Activated T-helper 17 cell treated with anti-CD3 and anti-CD28 coated beads, Interleukin-2, amount 50 U/mL, for 72 hours (primary cell): ENCODE results near the gene SRRM2. TPM values are rescaled to one million over a fixed set of nuclear protein-coding genes. Genes with fewer than 3 reads are reported as not detected.

Source experiments
- ATAC-seq: fragments of 150-1000 bp; cut with Tn5 transposase; replicated peaks from 2 replicates; pipeline ENCODE4 v1.10.0; 2021; ENCODE audit warnings: mild to moderate bottlenecking, moderate library complexity
- H3K27ac Mint-ChIP-seq: one replicate; pipeline ENCODE4 v1.8.0; 2022; ENCODE audit warnings: mixed read lengths
- H3K27me3 Mint-ChIP-seq: one replicate; pipeline ENCODE4 v1.8.0; 2022; ENCODE audit warnings: mixed read lengths
- H3K36me3 Mint-ChIP-seq: one replicate; pipeline ENCODE4 v1.8.0; 2022; ENCODE audit warnings: low read depth, mild to moderate bottlenecking, mixed read lengths
- H3K4me1 Mint-ChIP-seq: one replicate; pipeline ENCODE4 v1.8.0; 2022; ENCODE audit warnings: mixed read lengths
- H3K4me3 Mint-ChIP-seq: one replicate; pipeline ENCODE4 v1.8.0; 2022; ENCODE audit warnings: mild to moderate bottlenecking, mixed read lengths
- H3K9me3 Mint-ChIP-seq: one replicate; pipeline ENCODE4 v1.8.0; 2022; ENCODE audit warnings: mixed read lengths
- total RNA-seq, 2 donors: library from RNA; stranded (reverse); gene quantifications; one replicate each; pipeline ENCODE4 v1.2.3, GENCODE V29; 2022

SRRM2 gene
- total RNA-seq, 2 donors from 2014 or later = 553 to 810 TPM

- Mint-ChIP-seq H3K36me3 (no peaks in the 10 kb centered on the region), H3K27me3 (peaks cover 15% of the 10 kb centered on the region), H3K9me3 (no peaks in the 10 kb centered on the region), H3K4me3 (no peak overlapping the region), H3K27ac (no peak overlapping the region), H3K4me1 (no peaks in the 10 kb centered on the region)
- no peak for ATAC-seq
Observed at GRCh38 chr16:2792940-2793339, 40.5 kb downstream of the SRRM2 start.

GRCh38 chr16:2795395-2796143 lies 43.1 kb downstream of the SRRM2 start:
- Mint-ChIP-seq H3K36me3 (no peaks in the 10 kb centered on the region), H3K27me3 (peaks cover 9% of the 10 kb centered on the region), H3K4me3 (no peak overlapping the region), H3K9me3 (no peaks in the 10 kb centered on the region), H3K27ac (no peak overlapping the region), H3K4me1 (no peaks in the 10 kb centered on the region)
- ATAC-seq = no peak

GRCh38 chr16:2798723-2799204 lies 46.3 kb downstream of the SRRM2 start:
- H3K4me3 Mint-ChIP-seq = no peak overlapping the region
- ATAC-seq = no peak
- H3K4me1 Mint-ChIP-seq = no peaks in the 10 kb centered on the region
- H3K36me3 Mint-ChIP-seq = no peaks in the 10 kb centered on the region
- H3K27me3 Mint-ChIP-seq = peaks cover 2% of the 10 kb centered on the region
- H3K27ac Mint-ChIP-seq = no peak overlapping the region
- H3K9me3 Mint-ChIP-seq = peaks cover 3% of the 10 kb centered on the region

GRCh38 chr16:2799205-2799858 lies 46.9 kb downstream of the SRRM2 start:
- Mint-ChIP-seq H3K27ac (no peak overlapping the region), H3K9me3 (peaks cover 5% of the 10 kb centered on the region)

GRCh38 chr16:2799859-2800226 lies 47.4 kb downstream of the SRRM2 start:
- Mint-ChIP-seq H3K9me3 (peaks cover 5% of the 10 kb centered on the region), H3K27me3 (peaks cover 3% of the 10 kb centered on the region), H3K27ac (no peak overlapping the region), H3K4me3 (no peak overlapping the region), H3K4me1 (no peaks in the 10 kb centered on the region), H3K36me3 (no peaks in the 10 kb centered on the region)
- ATAC-seq = no peak

More at GRCh38 chr16:2799205-2799858, 46.9 kb downstream of the SRRM2 start:
- Mint-ChIP-seq H3K4me3 (no peak overlapping the region), H3K36me3 (no peaks in the 10 kb centered on the region), H3K4me1 (no peaks in the 10 kb centered on the region), H3K27me3 (peaks cover 3% of the 10 kb centered on the region)
- ATAC-seq = no peak

- H3K27ac Mint-ChIP-seq = no peak overlapping the region
Observed at GRCh38 chr16:2803545-2804195, 51.2 kb downstream of the SRRM2 start.

GRCh38 chr16:2804728-2805127 lies 52.3 kb downstream of the SRRM2 start:
- no peaks in the 10 kb centered on the region for H3K4me1 Mint-ChIP-seq
- H3K27ac Mint-ChIP-seq = no peak overlapping the region
- peaks cover 19% of the 10 kb centered on the region for H3K27me3 Mint-ChIP-seq
- no peak for ATAC-seq
- H3K4me3 Mint-ChIP-seq = no peak overlapping the region
- H3K36me3 Mint-ChIP-seq = no peaks in the 10 kb centered on the region
- H3K9me3 Mint-ChIP-seq = peaks cover 5% of the 10 kb centered on the region

More at GRCh38 chr16:2803545-2804195, 51.2 kb downstream of the SRRM2 start:
- no peaks in the 10 kb centered on the region for H3K36me3 Mint-ChIP-seq
- H3K9me3 Mint-ChIP-seq = peaks cover 5% of the 10 kb centered on the region
- no peak for ATAC-seq
- peaks cover 10% of the 10 kb centered on the region for H3K27me3 Mint-ChIP-seq
- H3K4me3 Mint-ChIP-seq = no peak overlapping the region
- H3K4me1 Mint-ChIP-seq = no peaks in the 10 kb centered on the region

- no peak for ATAC-seq
- no peaks in the 10 kb centered on the region for H3K4me1 Mint-ChIP-seq
- H3K9me3 Mint-ChIP-seq = peaks cover 5% of the 10 kb centered on the region
- peaks cover 29% of the 10 kb centered on the region for H3K27me3 Mint-ChIP-seq
- no peak overlapping the region for H3K27ac Mint-ChIP-seq
- H3K4me3 Mint-ChIP-seq = no peak overlapping the region
- H3K36me3 Mint-ChIP-seq = no peaks in the 10 kb centered on the region
Observed at GRCh38 chr16:2806286-2806685, 53.8 kb downstream of the SRRM2 start.

- Mint-ChIP-seq H3K9me3 (peaks cover 5% of the 10 kb centered on the region), H3K4me1 (no peaks in the 10 kb centered on the region), H3K27me3 (peaks cover 33% of the 10 kb centered on the region), H3K27ac (no peak overlapping the region), H3K4me3 (no peak overlapping the region), H3K36me3 (no peaks in the 10 kb centered on the region)
- no peak for ATAC-seq
Observed at GRCh38 chr16:2808181-2808580, 55.7 kb downstream of the SRRM2 start.

GRCh38 chr16:2809149-2809760 lies 56.8 kb downstream of the SRRM2 start:
- Mint-ChIP-seq H3K27ac (no peak overlapping the region), H3K9me3 (no peaks in the 10 kb centered on the region), H3K4me1 (no peaks in the 10 kb centered on the region), H3K4me3 (no peak overlapping the region), H3K27me3 (peaks cover 33% of the 10 kb centered on the region), H3K36me3 (no peaks in the 10 kb centered on the region)
- ATAC-seq = no peak

- Mint-ChIP-seq H3K36me3 (no peaks in the 10 kb centered on the region), H3K4me1 (no peaks in the 10 kb centered on the region), H3K9me3 (no peaks in the 10 kb centered on the region), H3K27me3 (peaks cover 33% of the 10 kb centered on the region), H3K4me3 (no peak overlapping the region), H3K27ac (no peak overlapping the region)
- ATAC-seq = no peak
Observed at GRCh38 chr16:2810651-2811050, 58.2 kb downstream of the SRRM2 start.

GRCh38 chr16:2811703-2812471 lies 59.4 kb downstream of the SRRM2 start:
- Mint-ChIP-seq H3K27ac (no peak overlapping the region), H3K4me1 (no peaks in the 10 kb centered on the region), H3K27me3 (peaks cover 33% of the 10 kb centered on the region), H3K36me3 (no peaks in the 10 kb centered on the region), H3K9me3 (no peaks in the 10 kb centered on the region), H3K4me3 (no peak overlapping the region)
- ATAC-seq = no peak

- H3K4me3 Mint-ChIP-seq = no peak overlapping the region
- H3K27me3 Mint-ChIP-seq = peaks cover 25% of the 10 kb centered on the region
- no peak overlapping the region for H3K27ac Mint-ChIP-seq
- H3K36me3 Mint-ChIP-seq = no peaks in the 10 kb centered on the region
- ATAC-seq = no peak
- H3K4me1 Mint-ChIP-seq = no peaks in the 10 kb centered on the region
- no peaks in the 10 kb centered on the region for H3K9me3 Mint-ChIP-seq
Observed at GRCh38 chr16:2813771-2814221, 61.4 kb downstream of the SRRM2 start.
